H9 (cell line): ENCODE data around the gene CALHM5. TPM values are rescaled to one million over a fixed set of nuclear protein-coding genes. Genes with fewer than 3 reads are reported as not detected.

Source experiments
- DNase-seq: peaks from one replicate; pipeline ENCODE4 v3.0.0-alpha.2; 2017
- H2AFZ ChIP-seq: one replicate; pipeline ENCODE4 v1.6.1; 2013; ENCODE audit warnings: mild to moderate bottlenecking, low read length, control low read depth, moderate library complexity
- H2AK5ac ChIP-seq: 2 replicates; pipeline ENCODE4 v1.6.1; 2013; ENCODE audit warnings: low read length, control low read depth, mixed read lengths; ENCODE audit not compliant: insufficient read length
- H2BK120ac ChIP-seq: one replicate; pipeline ENCODE4 v1.6.1; 2013; ENCODE audit warnings: low read depth, mild to moderate bottlenecking, low read length, control low read depth, inconsistent platforms; ENCODE audit not compliant: poor library complexity, severe bottlenecking
- H2BK12ac ChIP-seq: 2 replicates; pipeline ENCODE4 v1.6.1; 2013; ENCODE audit warnings: low read length, control low read depth, mixed read lengths, low read depth; ENCODE audit not compliant: insufficient read length
- H2BK15ac ChIP-seq: 2 replicates; pipeline ENCODE4 v1.6.1; 2013; ENCODE audit warnings: low read depth, low read length, control low read depth
- H2BK20ac ChIP-seq: one replicate; pipeline ENCODE4 v1.6.1; 2013; ENCODE audit warnings: low read depth, mild to moderate bottlenecking, low read length, control low read depth, inconsistent platforms; ENCODE audit not compliant: poor library complexity, severe bottlenecking
- H2BK5ac ChIP-seq: 2 replicates; pipeline ENCODE4 v1.6.1; 2013; ENCODE audit warnings: low read length, control low read depth, mixed read lengths; ENCODE audit not compliant: insufficient read length
- H3K14ac ChIP-seq: 2 replicates; pipeline ENCODE4 v1.6.1; 2013; ENCODE audit warnings: low read length, control low read depth; ENCODE audit not compliant: insufficient read depth
- H3K18ac ChIP-seq: 2 replicates; pipeline ENCODE4 v1.6.1; 2013; ENCODE audit warnings: low read depth, mild to moderate bottlenecking, mixed read lengths, low read length, control low read depth; ENCODE audit not compliant: insufficient read length
- H3K23ac ChIP-seq: 2 replicates; pipeline ENCODE4 v1.6.1; 2013; ENCODE audit warnings: low read length, control low read depth, mixed read lengths, low read depth; ENCODE audit not compliant: insufficient read length
- H3K23me2 ChIP-seq: 2 replicates; pipeline ENCODE4 v1.6.1; 2013; ENCODE audit warnings: low read depth, mild to moderate bottlenecking, mixed read lengths, low read length, control low read depth; ENCODE audit not compliant: insufficient read length, poor library complexity, severe bottlenecking
- H3K27ac ChIP-seq: 2 replicates; pipeline ENCODE4 v1.5.1; 2013; ENCODE audit warnings: low read length, control low read depth, mixed read lengths, low read depth; ENCODE audit not compliant: insufficient read length
- H3K27me3 ChIP-seq: 2 replicates; pipeline ENCODE4 v1.6.1; 2013; ENCODE audit warnings: low read length, control low read depth, inconsistent platforms; ENCODE audit not compliant: insufficient read depth
- H3K4ac ChIP-seq: 2 replicates; pipeline ENCODE4 v1.6.1; 2013; ENCODE audit warnings: low read depth, mild to moderate bottlenecking, control low read depth, inconsistent platforms, low read length, moderate library complexity
- H3K4me1 ChIP-seq: 2 replicates; pipeline ENCODE4 v1.6.1; 2013; ENCODE audit warnings: low read length, control low read depth, inconsistent platforms; ENCODE audit not compliant: insufficient read depth
- H3K4me2 ChIP-seq: 2 replicates; pipeline ENCODE4 v1.6.1; 2013; ENCODE audit warnings: low read length, control low read depth, mixed read lengths; ENCODE audit not compliant: insufficient read length, insufficient read depth
- H3K56ac ChIP-seq: 2 replicates; pipeline ENCODE4 v1.6.1; 2013; ENCODE audit warnings: low read depth, mild to moderate bottlenecking, mixed read lengths, low read length, control low read depth; ENCODE audit not compliant: insufficient read length
- H3K79me1 ChIP-seq: 2 replicates; pipeline ENCODE4 v1.6.1; 2013; ENCODE audit warnings: low read depth, mild to moderate bottlenecking, moderate library complexity, low read length, control low read depth, inconsistent platforms; ENCODE audit not compliant: insufficient read depth, poor library complexity, severe bottlenecking
- H3K79me2 ChIP-seq: 2 replicates; pipeline ENCODE4 v1.6.1; 2013; ENCODE audit warnings: low read length, control low read depth, inconsistent platforms; ENCODE audit not compliant: insufficient read depth
- H3K9ac ChIP-seq: 2 replicates; pipeline ENCODE4 v1.6.1; 2013; ENCODE audit warnings: low read length, control low read depth, mixed read lengths; ENCODE audit not compliant: insufficient read length; ENCODE audit errors: extremely low read depth
- H3K9me3 ChIP-seq: one replicate; pipeline ENCODE4 v1.6.1; 2013; ENCODE audit warnings: low read depth, low read length, inconsistent platforms; ENCODE audit not compliant: control insufficient read depth
- H3T11ph ChIP-seq: one replicate; pipeline ENCODE4 v1.6.1; 2013; ENCODE audit warnings: mild to moderate bottlenecking, low read length, control low read depth, inconsistent platforms
- H4K20me1 ChIP-seq: one replicate; pipeline ENCODE4 v1.6.1; 2013; ENCODE audit not compliant: control insufficient read depth, insufficient read length, insufficient read depth
- H4K5ac ChIP-seq: 2 replicates; pipeline ENCODE4 v1.6.1; 2013; ENCODE audit warnings: low read depth, mild to moderate bottlenecking, mixed read lengths, low read length, control low read depth; ENCODE audit not compliant: insufficient read length
- H4K8ac ChIP-seq: replicated peaks from 2 replicates; pipeline ENCODE4 v1.6.1; 2013; ENCODE audit warnings: low read length, control low read depth, mixed read lengths, low read depth; ENCODE audit not compliant: insufficient read length
- H4K91ac ChIP-seq: 2 replicates; pipeline ENCODE4 v1.6.1; 2013; ENCODE audit warnings: low read depth, mild to moderate bottlenecking, moderate library complexity, mixed read lengths, low read length, control low read depth; ENCODE audit not compliant: insufficient read length
- H3K27ac Mint-ChIP-seq, 3 experiments: 2 replicates in 2 of 3; 3 replicates in 1 of 3; pipeline ENCODE4 v1.8.0; 2020 to 2021; ENCODE audit warnings: mixed read lengths in 3 of 3, mild to moderate bottlenecking in 1 of 3, moderate library complexity in 1 of 3
- H3K27me3 Mint-ChIP-seq: 2 replicates; pipeline ENCODE4 v1.8.0; 2021; ENCODE audit warnings: low read depth, mild to moderate bottlenecking, moderate library complexity, mixed read lengths
- H3K36me3 Mint-ChIP-seq, 3 experiments: 2 replicates in 2 of 3; 3 replicates in 1 of 3; pipeline ENCODE4 v1.8.0; 2020 to 2021; ENCODE audit warnings: low read depth in 3 of 3, mixed read lengths in 3 of 3; ENCODE audit not compliant: insufficient read depth in 1 of 3
- H3K4me1 Mint-ChIP-seq, 2 experiments: 2 replicates each; pipeline ENCODE4 v1.8.0; 2020; ENCODE audit warnings: mixed read lengths in 2 of 2
- H3K4me3 Mint-ChIP-seq, 2 experiments: 2 replicates in 1 of 2; 3 replicates in 1 of 2; pipeline ENCODE4 v1.8.0; 2020 to 2021; ENCODE audit warnings: mild to moderate bottlenecking in 2 of 2, mixed read lengths in 2 of 2, moderate library complexity in 1 of 2
- H3K9me3 Mint-ChIP-seq, 2 experiments: 2 replicates in 1 of 2; 3 replicates in 1 of 2; pipeline ENCODE4 v1.8.0; 2020; ENCODE audit warnings: mild to moderate bottlenecking in 2 of 2, mixed read lengths in 2 of 2, moderate library complexity in 1 of 2
- WGBS: extraction: QIAGEN DNeasy Blood & Tissue Kit; methylation state at CpG from one replicate; pipeline ENCODE4 v1.1.7; 2013; ENCODE audit warnings: missing lambda C conversion rate, low lambda C conversion rate, mixed read lengths; ENCODE audit not compliant: insufficient read length; ENCODE audit errors: extremely low coverage; 5-methylcytosine and 5-hydroxymethylcytosine counted together
- total RNA-seq: library from RNA; stranded (reverse); gene quantifications from 2 replicates; pipeline ENCODE4 v1.2.1, GENCODE V29; 2021
- TF ChIP-seq, protein P1 (sequence below): fragments of 200-600 bp; sonication (generic); conservative IDR thresholded peaks from 3 replicates; pipeline ENCODE4 v1.8.0; 2021; ENCODE audit warnings: antibody characterized with exemption, mild to moderate bottlenecking

The CALHM5 gene
- total RNA-seq, 1 experiment from 2014 or later = 0.09 TPM

DNA sequence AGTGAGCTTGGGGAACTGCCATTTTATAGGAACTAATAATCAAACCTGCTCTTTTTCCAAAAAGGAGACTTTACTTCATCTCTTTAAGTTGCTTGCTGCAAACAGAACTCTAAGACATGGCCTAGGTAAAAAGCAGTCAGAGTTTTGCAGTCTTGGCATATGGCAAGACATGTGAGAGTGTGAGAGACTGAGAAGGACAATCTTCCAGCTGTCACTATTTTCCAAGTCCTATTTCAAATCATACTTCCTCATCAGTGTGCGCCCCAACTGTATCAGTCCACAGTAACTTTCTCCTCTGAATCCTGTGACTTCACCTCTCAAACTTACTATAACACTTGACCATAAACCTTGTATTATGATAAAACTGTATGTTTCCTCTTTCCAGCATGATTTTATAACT is 39.9 kb upstream of the CALHM5 start:
- Mint-ChIP-seq H3K36me3 (no peaks in the 10 kb centered on the region), H3K4me3 (no peak overlapping the region), H3K27ac (no peak overlapping the region), H3K9me3 (no peaks in the 10 kb centered on the region), H3K4me1 (peaks cover 0 to 2% of the 10 kb centered on the region in 2 experiments; a peak in 2 of 4 replicates), H3K27me3 (no peaks in the 10 kb centered on the region)
- H4K8ac ChIP-seq = no peak overlapping the region
- H3K14ac ChIP-seq = no peak overlapping the region
- H2AFZ ChIP-seq = no peak overlapping the region
- no peaks in the 10 kb centered on the region for H3K79me2 ChIP-seq
- H3K4me1 ChIP-seq = no peaks in the 10 kb centered on the region
- no peak overlapping the region for H2AK5ac ChIP-seq
- no peak overlapping the region for H3K27ac ChIP-seq
- TF ChIP-seq, protein P1, sequence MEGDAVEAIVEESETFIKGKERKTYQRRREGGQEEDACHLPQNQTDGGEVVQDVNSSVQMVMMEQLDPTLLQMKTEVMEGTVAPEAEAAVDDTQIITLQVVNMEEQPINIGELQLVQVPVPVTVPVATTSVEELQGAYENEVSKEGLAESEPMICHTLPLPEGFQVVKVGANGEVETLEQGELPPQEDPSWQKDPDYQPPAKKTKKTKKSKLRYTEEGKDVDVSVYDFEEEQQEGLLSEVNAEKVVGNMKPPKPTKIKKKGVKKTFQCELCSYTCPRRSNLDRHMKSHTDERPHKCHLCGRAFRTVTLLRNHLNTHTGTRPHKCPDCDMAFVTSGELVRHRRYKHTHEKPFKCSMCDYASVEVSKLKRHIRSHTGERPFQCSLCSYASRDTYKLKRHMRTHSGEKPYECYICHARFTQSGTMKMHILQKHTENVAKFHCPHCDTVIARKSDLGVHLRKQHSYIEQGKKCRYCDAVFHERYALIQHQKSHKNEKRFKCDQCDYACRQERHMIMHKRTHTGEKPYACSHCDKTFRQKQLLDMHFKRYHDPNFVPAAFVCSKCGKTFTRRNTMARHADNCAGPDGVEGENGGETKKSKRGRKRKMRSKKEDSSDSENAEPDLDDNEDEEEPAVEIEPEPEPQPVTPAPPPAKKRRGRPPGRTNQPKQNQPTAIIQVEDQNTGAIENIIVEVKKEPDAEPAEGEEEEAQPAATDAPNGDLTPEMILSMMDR = no peak
- no peak overlapping the region for H4K5ac ChIP-seq
- H3T11ph ChIP-seq = no peak overlapping the region
- no peak overlapping the region for H4K91ac ChIP-seq
- H2BK15ac ChIP-seq = no peak overlapping the region
- H3K56ac ChIP-seq = no peak overlapping the region
- no peak overlapping the region for H3K23ac ChIP-seq
- no peak overlapping the region for H3K9ac ChIP-seq
- no peak overlapping the region for H2BK120ac ChIP-seq
- H3K18ac ChIP-seq = no peak overlapping the region
- H2BK20ac ChIP-seq = no peak overlapping the region
- no peak overlapping the region for H3K4ac ChIP-seq
- no peaks in the 10 kb centered on the region for H3K9me3 ChIP-seq
- no peaks in the 10 kb centered on the region for H3K23me2 ChIP-seq
- no CpG with 5 or more reads among the region's 1 CpG for WGBS
- H3K27me3 ChIP-seq = no peaks in the 10 kb centered on the region
- no peaks in the 10 kb centered on the region for H3K79me1 ChIP-seq
- no peak overlapping the region for H2BK12ac ChIP-seq
- DNase-seq = no peak
- H4K20me1 ChIP-seq = no peaks in the 10 kb centered on the region
- H3K4me2 ChIP-seq = no peak overlapping the region
- H2BK5ac ChIP-seq = no peak overlapping the region
